Colonic mucosa (tissue), 4 donors: ENCODE measurements around the gene B3GALT6. TPM values are rescaled to one million over a fixed set of nuclear protein-coding genes. Genes with fewer than 3 reads are reported as not detected.

ENCODE experiments used
- DNase-seq: peaks from one replicate; pipeline ENCODE4 v3.0.0-alpha.2; 2020
- H3K27ac ChIP-seq: fragments of 200-600 bp; one replicate; pipeline ENCODE4 v1.8.0; 2021
- H3K27me3 ChIP-seq: fragments of 200-600 bp; one replicate; pipeline ENCODE4 v1.8.0; 2021
- H3K36me3 ChIP-seq: fragments of 200-600 bp; one replicate; pipeline ENCODE4 v1.8.0; 2021
- H3K4me1 ChIP-seq: fragments of 200-600 bp; one replicate; pipeline ENCODE4 v1.8.0; 2021; ENCODE audit warnings: mild to moderate bottlenecking
- H3K4me3 ChIP-seq: fragments of 200-600 bp; one replicate; pipeline ENCODE4 v1.8.0; 2021
- H3K9ac ChIP-seq, 2 donors: one replicate each; pipeline ENCODE4 v1.7.0; 2013; ENCODE audit warnings: control low read depth in 2 of 2, low read depth in 2 of 2, low read length in 2 of 2
- H3K9me3 ChIP-seq: fragments of 200-600 bp; one replicate; pipeline ENCODE4 v1.8.0; 2021
- CTCF ChIP-seq: fragments of 200-600 bp; IDR thresholded peaks from one replicate; pipeline ENCODE4 v1.8.0; 2022; ENCODE audit warnings: antibody characterized with exemption, mild to moderate bottlenecking
- intact Hi-C: fragments of 100-400 bp; cut with DNase I; formaldehyde crosslinking; loops from one replicate; pipeline ENCODE4 v1.14.1; 2022
- total RNA-seq, 2 donors: library from RNA; stranded (reverse); fragmentation: NEBNext Ultra II Directional in 1 of 2; extraction: Animal tissue kit (Norgen Biotek cat#: 25700) in 1 of 2; gene quantifications; one replicate each; pipeline ENCODE4 v1.2.1, GENCODE V29; 2021
- donor health status: healthy.
- donor health status: DM: no; HTN: no; CAD: no.
- donor health status: DM: no; HTN: no; CAD: no.

B3GALT6 gene
- total RNA-seq, 2 donors from 2014 or later: 8.0 to 12.0 TPM

- Histone ChIP-seq H3K4me1 (peaks cover 14% of the 10 kb centered on the region), H3K27me3 (no peaks in the 10 kb centered on the region), H3K27ac (peak overlapping the region; percentile 90), H3K4me3 (peak overlapping the region; percentile 93), H3K36me3 (peaks cover 10% of the 10 kb centered on the region), H3K9me3 (no peaks in the 10 kb centered on the region), H3K9ac (peak overlapping the region; percentile 99 to 100)
- peak; percentile 77 for DNase-seq
- intact Hi-C loops: no loop called here
- no peak for TF ChIP-seq CTCF
Observed at GRCh38 chr1:1230656-1231399, 1.2 kb upstream of the B3GALT6 start.

- Histone ChIP-seq H3K9ac (peak within 1 kb of the TSS; percentile 99 to 100), H3K27ac (peak within 1 kb of the TSS; percentile 90), H3K4me1 (peaks cover 14% of the 10 kb centered on the region), H3K27me3 (no peaks in the 10 kb centered on the region), H3K36me3 (peaks cover 10% of the 10 kb centered on the region), H3K9me3 (no peaks in the 10 kb centered on the region), H3K4me3 (peak within 1 kb of the TSS; percentile 93)
- TF ChIP-seq CTCF: no peak
- DNase-seq: peak; percentile 96
- intact Hi-C loops: no loop called here
Observed at GRCh38 chr1:1231400-1232207, 433 bp upstream of the B3GALT6 start, which contains the start of gene SDF4. Gene SDF4 (minus strand): TSS chr1:1232001. CDS start chr1:1228772, 3,229 bp downstream.

GRCh38 chr1:1232796-1233566 lies 944 bp downstream of the B3GALT6 start:
- no peak for TF ChIP-seq CTCF
- H3K36me3 ChIP-seq: peaks cover 6% of the 10 kb centered on the region
- intact Hi-C loops: no loop called here
- peaks cover 21% of the 10 kb centered on the region for H3K4me1 ChIP-seq
- no peaks in the 10 kb centered on the region for H3K9me3 ChIP-seq
- H3K9ac ChIP-seq: peak overlapping the region in 1 of 2 donors; percentile 75
- H3K27me3 ChIP-seq: peaks cover 9% of the 10 kb centered on the region
- H3K4me3 ChIP-seq: peak overlapping the region; percentile 7
- H3K27ac ChIP-seq: no peak overlapping the region
- DNase-seq: no peak

- Histone ChIP-seq H3K36me3 (peaks cover under 1% of the 10 kb centered on the region), H3K4me3 (no peak overlapping the region), H3K9ac (no peak overlapping the region), H3K4me1 (peaks cover 21% of the 10 kb centered on the region), H3K27me3 (peaks cover 14% of the 10 kb centered on the region), H3K27ac (no peak overlapping the region), H3K9me3 (no peaks in the 10 kb centered on the region)
- no peak for DNase-seq
- intact Hi-C loops: no loop called here
- TF ChIP-seq CTCF: no peak
Observed at GRCh38 chr1:1233567-1233892, 1.5 kb downstream of the B3GALT6 start.

GRCh38 chr1:1234180-1234808 lies 2.3 kb downstream of the B3GALT6 start:
- intact Hi-C loops: no loop called here
- no peaks in the 10 kb centered on the region for H3K9me3 ChIP-seq
- DNase-seq: no peak
- no peak overlapping the region for H3K9ac ChIP-seq
- no peaks in the 10 kb centered on the region for H3K36me3 ChIP-seq
- no peak for TF ChIP-seq CTCF
- no peak overlapping the region for H3K27ac ChIP-seq
- H3K4me1 ChIP-seq: peaks cover 21% of the 10 kb centered on the region
- no peak overlapping the region for H3K4me3 ChIP-seq
- H3K27me3 ChIP-seq: peaks cover 22% of the 10 kb centered on the region
